Type B pancreatic cell (in vitro differentiated cells): ENCODE results near the gene SULT2B1. TPM values are rescaled to one million over a fixed set of nuclear protein-coding genes. Genes with fewer than 3 reads are reported as not detected.

Experiments used
- DNase-seq: peaks from one replicate; pipeline ENCODE4 v3.0.0; 2021; ENCODE audit warnings: mixed read lengths; ENCODE audit not compliant: unreplicated experiment; ENCODE audit errors: extremely low spot score
- H3K27ac Mint-ChIP-seq: 2 replicates; pipeline ENCODE4 v1.8.0; 2021; ENCODE audit warnings: mild to moderate bottlenecking, mixed read lengths
- H3K27me3 Mint-ChIP-seq: 2 replicates; pipeline ENCODE4 v1.8.0; 2021; ENCODE audit warnings: mixed read lengths
- H3K36me3 Mint-ChIP-seq: 2 replicates; pipeline ENCODE4 v1.8.0; 2021; ENCODE audit warnings: mixed read lengths
- H3K4me1 Mint-ChIP-seq: one replicate; pipeline ENCODE4 v1.8.0; 2021; ENCODE audit warnings: mixed read lengths; ENCODE audit not compliant: unreplicated experiment
- H3K4me3 Mint-ChIP-seq: 2 replicates; pipeline ENCODE4 v1.8.0; 2021; ENCODE audit warnings: mild to moderate bottlenecking, mixed read lengths
- H3K9me3 Mint-ChIP-seq: 2 replicates; pipeline ENCODE4 v1.8.0; 2021; ENCODE audit warnings: mixed read lengths
- total RNA-seq: library from RNA; stranded (reverse); gene quantifications from 2 replicates; pipeline ENCODE4 v1.2.1, GENCODE V29; 2021; ENCODE audit warnings: low replicate concordance
- TF ChIP-seq, protein P1 (sequence below): fragments of 200-600 bp; sonication (generic); conservative IDR thresholded peaks from 2 replicates; pipeline ENCODE4 v1.5.0; 2021; ENCODE audit warnings: antibody characterized with exemption, mild to moderate bottlenecking

Gene SULT2B1
- total RNA-seq, 1 donor from 2014 or later, result 0.77 TPM

- H3K27ac Mint-ChIP-seq, result no peak overlapping the region
- TF ChIP-seq, protein P1, sequence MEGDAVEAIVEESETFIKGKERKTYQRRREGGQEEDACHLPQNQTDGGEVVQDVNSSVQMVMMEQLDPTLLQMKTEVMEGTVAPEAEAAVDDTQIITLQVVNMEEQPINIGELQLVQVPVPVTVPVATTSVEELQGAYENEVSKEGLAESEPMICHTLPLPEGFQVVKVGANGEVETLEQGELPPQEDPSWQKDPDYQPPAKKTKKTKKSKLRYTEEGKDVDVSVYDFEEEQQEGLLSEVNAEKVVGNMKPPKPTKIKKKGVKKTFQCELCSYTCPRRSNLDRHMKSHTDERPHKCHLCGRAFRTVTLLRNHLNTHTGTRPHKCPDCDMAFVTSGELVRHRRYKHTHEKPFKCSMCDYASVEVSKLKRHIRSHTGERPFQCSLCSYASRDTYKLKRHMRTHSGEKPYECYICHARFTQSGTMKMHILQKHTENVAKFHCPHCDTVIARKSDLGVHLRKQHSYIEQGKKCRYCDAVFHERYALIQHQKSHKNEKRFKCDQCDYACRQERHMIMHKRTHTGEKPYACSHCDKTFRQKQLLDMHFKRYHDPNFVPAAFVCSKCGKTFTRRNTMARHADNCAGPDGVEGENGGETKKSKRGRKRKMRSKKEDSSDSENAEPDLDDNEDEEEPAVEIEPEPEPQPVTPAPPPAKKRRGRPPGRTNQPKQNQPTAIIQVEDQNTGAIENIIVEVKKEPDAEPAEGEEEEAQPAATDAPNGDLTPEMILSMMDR, result no peak
- H3K4me1 Mint-ChIP-seq, result peaks cover 5% of the 10 kb centered on the region
- H3K9me3 Mint-ChIP-seq, result no peaks in the 10 kb centered on the region
- H3K4me3 Mint-ChIP-seq, result peak overlapping the region; percentile 64
- H3K27me3 Mint-ChIP-seq, result peaks cover 4% of the 10 kb centered on the region
- no peaks in the 10 kb centered on the region for H3K36me3 Mint-ChIP-seq
- DNase-seq, result no peak
These were observed 42.3 kb upstream of the SULT2B1 start for GRCh38 chr19:48509467-48510194.

DNA sequence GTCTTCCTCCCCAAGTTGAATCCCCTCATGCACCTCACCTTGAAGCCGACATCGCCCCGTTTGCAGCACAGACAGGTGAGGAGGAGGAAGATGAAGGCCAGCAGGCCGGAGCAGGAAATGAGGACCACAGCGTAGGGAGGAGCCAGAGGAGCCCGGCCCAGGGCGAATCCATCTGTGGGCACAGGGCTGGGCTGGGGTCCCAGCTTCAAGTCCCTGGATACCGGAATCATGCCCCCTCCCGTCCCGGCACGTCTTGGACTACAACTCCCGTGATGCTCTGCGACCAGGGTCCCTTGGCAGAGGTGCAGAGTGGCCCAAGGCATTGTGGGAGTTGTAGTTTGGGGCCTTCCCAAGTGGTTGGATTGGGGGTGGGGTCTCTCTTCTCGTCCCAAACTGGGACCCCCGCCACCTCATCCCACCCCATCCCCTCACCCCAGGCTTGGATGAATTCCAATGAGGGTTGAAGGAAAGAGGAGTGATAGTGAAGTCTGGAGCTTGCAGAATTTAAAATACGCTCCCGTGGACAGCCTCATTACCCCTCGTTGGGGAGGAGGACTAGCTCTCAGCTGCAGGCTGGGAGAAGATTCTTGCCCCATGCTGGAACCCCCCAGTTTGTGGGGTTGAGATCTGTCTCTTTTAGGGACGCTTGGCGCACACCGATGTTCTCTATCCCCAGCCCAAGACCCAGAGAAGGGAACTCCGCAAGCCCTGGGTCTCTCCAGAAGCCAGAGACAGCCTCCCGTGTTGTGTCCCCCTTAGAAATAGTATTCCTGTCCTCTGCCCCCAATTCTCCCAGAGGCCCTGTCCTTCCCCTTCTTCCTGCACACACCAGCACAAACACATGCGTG lies 41.3 kb upstream of the SULT2B1 start:
- Mint-ChIP-seq H3K4me1 (peaks cover 5% of the 10 kb centered on the region), H3K27ac (peak overlapping the region; percentile 77), H3K4me3 (peak overlapping the region; percentile 87), H3K36me3 (no peaks in the 10 kb centered on the region), H3K9me3 (no peaks in the 10 kb centered on the region), H3K27me3 (peaks cover 4% of the 10 kb centered on the region)
- no peak for DNase-seq
- TF ChIP-seq, protein P1, result no peak

DNA sequence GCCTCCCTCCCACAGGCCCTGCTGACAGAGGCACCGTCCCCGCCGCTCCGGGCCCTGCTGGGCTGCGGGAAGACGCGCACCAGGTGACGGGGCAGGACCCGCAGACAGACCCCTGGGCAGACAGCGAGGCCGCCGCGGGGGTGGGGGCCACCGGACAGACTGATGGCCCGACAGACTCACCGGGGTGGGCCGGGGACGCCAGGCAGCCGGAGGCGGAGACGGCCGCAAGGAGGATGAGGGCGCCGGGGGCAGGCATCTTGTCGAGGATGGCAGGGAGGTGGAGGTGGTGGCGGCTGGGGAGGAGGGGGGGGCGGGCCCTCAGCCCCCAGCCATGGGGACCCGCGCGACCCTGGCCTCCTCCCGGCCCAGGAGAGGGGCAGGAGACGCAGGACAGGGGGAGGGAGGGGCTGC lies 40.6 kb upstream of the SULT2B1 start:
- no peak overlapping the region for H3K27ac Mint-ChIP-seq
- no peaks in the 10 kb centered on the region for H3K9me3 Mint-ChIP-seq
- TF ChIP-seq, protein P1, result no peak
- peak overlapping the region; percentile 87 for H3K4me3 Mint-ChIP-seq
- H3K4me1 Mint-ChIP-seq, result peaks cover 5% of the 10 kb centered on the region
- DNase-seq, result no peak
- peaks cover 4% of the 10 kb centered on the region for H3K27me3 Mint-ChIP-seq
- no peaks in the 10 kb centered on the region for H3K36me3 Mint-ChIP-seq

- no peak for DNase-seq
- peaks cover 4% of the 10 kb centered on the region for H3K27me3 Mint-ChIP-seq
These were observed 40.0 kb upstream of the SULT2B1 start, which contains the start of gene LMTK3 for GRCh38 chr19:48511800-48512503. TSS of gene LMTK3 (minus strand) at chr19:48511835. CDS start at chr19:48511576, 259 bp downstream.

More at GRCh38 chr19:48511800-48512503, 40.0 kb upstream of the SULT2B1 start, which contains the start of gene LMTK3:
- peak within 1 kb of the TSS; percentile 87 for H3K4me3 Mint-ChIP-seq
- H3K27ac Mint-ChIP-seq, result peak within 1 kb of the TSS; percentile 77
- TF ChIP-seq, protein P1, result no peak
- no peaks in the 10 kb centered on the region for H3K36me3 Mint-ChIP-seq
- no peaks in the 10 kb centered on the region for H3K9me3 Mint-ChIP-seq
- H3K4me1 Mint-ChIP-seq, result peaks cover 5% of the 10 kb centered on the region
